Measurements from ENCODE around the gene NPW. TPM values are rescaled to one million over a fixed set of nuclear protein-coding genes. Genes with fewer than 3 reads are reported as not detected.

The NPW gene
- total RNA-seq, 1 donor from 2014 or later, result 0.17 TPM

DNA sequence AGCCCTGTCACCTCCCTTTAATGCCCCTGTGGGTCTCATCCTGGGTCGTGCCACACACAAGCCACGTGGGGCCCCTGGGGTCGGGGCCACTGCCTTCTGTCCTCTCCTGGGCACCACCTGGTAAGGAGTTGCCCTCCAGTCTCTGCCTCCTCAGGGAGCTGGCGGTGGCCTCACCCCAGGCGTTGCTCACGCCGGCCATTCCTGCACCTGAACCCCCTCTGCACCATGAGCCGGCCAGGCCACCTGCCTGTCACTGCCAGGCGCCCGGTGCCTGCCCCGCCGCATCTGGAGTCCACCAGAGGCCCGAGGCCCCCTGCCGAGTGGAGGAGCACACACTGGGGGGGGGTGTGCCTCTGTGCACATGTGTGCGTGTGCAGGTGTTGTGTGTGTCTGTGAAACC is 17.5 kb downstream of the NPW start:
- no peak for DNase-seq

DNA sequence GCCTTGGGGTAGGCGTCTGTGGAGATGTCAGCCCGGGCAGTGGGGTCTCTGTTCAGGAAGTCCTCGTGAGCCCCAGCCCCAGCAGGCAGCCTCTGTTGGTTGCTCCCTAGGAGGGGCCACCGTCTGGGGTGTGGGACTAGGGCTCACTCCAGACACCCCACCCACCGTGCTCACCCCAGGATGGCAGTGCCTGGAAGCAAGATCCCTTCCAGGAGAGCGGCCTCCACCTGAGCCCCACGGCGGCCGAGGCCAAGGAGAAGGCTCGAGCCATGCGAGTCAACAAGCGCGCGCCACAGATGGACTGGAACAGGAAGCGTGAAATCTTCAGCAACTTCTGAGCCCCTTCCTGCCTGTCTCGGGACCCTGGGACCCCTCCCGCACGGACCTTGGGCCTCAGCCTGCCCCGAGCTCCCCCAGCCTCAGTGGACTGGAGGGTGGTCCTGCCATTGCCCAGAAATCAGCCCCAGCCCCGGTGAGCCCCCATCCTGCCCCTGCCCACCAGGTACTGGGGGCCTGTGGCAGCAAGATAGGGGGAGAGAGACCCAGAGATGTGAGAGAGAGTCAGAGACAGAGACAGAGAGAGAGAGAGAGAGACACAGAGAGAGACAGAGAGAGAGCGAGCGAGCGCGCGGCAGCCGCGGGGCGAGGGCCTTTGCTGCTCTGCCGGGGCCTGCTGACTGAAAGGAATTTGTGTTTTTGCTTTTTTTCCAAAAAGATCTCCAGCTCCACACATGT is 18.2 kb downstream of the NPW start:
- DNase-seq, result no peak

DNA sequence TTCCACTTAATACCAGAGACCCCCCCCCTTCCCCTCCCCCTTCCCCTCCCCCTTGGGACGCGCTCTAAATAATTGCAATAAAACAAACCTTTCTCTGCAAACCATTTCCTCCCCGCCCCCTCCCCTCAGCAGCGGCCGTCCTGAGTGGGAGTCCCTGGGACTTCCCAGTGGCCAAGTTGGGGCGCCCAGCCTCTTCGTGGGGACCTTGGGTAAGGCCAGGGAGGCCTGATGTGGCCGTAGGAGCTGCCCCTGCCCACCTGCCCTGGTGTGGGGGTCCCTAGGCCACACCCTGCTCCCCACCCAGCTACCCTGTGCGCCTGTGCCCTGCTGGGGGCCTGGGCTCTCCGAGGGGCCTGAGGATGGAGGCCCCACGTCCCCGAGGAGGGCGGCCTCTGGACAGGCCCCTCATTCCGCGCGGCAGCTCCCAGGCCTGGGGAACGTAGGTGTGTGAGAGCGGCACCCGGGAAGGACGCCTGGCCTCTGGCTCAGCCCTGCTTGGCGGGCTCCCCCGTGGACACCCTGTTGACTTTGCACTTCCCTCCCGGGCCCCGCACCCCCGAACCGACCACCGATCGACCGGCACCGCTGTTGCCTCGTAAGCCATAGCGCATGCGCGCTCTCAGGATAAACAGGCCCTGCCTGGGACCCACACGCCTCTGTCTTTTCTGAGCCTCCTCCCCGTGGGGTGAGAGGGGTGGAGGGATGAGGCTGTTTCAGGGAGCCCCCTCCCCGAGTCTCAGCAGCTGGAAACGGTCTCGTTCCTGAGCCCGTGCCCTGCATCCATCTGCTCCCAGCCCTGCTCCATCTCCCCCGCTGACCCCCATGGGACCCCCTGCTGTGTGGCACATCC is 19.0 kb downstream of the NPW start:
- DNase-seq, result no peak

DNA sequence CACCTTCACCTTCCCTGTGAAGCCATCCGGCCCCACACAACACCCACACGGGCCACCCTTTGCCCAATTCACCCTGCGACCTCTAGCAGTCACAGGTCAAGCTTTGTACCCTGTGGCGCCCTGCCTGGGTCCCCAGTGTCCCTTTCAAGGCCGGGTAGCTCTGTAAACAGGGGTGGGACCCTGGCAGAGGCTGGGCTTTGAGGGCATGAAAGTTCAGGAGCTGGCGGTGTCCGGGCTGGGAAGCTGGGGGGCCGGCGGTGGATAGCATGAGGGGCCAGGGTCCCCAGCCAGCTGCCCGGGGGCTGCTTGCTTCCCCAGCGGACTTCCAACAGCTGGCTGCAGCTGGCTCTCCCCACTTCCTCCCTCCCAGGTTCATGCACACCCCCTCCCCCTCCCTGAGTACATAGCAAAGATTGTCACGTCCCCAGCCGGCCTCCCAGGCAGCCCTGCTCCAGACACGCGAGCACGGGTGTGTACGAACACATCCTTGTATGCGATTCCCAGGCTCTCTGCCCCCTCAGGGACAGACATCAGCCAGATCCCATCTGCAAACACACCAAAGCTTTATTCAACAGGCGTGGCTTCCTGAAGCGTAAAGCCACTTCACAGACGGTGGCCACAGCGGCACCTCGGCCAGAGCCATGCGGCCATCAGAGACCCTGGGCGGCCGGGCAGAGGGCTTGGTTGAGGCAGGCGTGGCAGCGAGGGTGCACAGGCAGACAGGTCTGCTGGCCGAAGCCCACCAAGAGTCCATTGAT is 19.9 kb downstream of the NPW start:
- DNase-seq, result no peak

DNA sequence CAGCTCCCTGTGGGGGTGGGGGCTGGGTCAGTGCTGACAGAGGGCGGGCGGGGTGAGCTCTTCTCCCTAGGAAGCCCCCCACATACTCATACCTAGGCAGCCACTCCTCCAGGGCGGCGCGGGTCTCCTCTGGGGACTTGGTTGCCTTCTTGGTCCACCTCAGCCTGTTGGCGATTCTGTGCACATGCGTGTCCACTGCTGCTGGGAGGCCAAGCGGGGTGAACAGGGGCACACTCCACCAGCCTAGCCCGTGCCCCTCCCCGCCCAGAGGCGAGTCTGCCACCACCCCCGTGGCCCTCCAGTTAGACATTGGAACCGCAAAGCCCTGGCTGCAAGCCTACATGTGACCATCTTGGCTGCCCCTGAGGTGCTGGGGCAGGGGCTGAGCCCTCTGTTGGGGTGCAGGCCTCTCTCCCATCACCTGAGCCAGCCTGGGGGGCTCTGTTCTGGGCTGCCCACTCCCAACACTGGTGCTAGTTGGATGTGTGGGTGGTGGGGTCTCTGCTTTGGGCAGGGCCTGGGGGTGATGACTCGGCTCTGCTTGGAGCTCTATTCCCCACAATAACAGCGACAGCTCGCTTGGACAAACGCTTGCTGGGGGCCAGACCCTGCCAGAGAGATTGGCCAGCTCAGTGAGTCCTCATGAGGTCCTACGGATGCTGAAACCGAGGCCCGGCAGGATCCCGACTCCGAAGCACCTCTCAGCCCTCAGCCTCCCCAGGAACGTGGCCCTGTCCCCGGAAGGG is 20.6 kb downstream of the NPW start:
- DNase-seq, result no peak

DNA sequence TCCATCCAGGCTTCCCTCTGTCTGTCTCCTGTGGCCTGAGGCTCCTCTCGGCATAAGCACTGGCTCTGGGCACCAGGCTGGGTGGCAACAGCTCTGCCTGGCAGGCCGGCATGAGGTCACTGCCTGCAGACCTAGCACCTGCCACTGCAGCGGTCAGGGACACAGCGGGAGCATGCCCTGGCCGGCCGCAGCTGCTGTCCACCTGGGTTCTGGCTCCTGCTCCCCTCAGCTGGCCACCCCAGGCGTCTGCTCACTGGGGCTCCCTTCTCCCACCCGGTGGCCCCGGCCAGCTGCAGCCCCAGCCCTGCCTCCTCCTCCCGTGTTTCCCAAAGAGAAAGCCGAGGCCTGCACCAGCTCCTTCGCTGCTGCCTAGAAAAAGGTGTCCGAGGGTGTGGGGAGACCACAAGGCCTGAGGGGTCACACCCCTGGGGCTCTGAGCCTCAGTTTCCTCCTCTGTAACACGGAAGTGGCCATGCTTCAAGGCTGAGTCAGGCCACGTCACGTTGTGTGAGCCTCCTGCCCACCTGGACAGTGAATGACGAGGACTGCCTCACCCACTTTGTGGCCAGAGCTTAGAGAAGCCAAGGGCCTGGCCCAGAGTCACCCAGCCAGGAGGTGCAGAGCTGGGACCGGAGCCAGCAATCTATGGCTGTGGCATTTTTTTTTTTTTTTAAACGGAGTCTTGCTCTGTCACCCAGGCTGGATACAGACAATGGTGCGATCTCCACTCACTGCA is 21.4 kb downstream of the NPW start:
- DNase-seq, result no peak

DNA sequence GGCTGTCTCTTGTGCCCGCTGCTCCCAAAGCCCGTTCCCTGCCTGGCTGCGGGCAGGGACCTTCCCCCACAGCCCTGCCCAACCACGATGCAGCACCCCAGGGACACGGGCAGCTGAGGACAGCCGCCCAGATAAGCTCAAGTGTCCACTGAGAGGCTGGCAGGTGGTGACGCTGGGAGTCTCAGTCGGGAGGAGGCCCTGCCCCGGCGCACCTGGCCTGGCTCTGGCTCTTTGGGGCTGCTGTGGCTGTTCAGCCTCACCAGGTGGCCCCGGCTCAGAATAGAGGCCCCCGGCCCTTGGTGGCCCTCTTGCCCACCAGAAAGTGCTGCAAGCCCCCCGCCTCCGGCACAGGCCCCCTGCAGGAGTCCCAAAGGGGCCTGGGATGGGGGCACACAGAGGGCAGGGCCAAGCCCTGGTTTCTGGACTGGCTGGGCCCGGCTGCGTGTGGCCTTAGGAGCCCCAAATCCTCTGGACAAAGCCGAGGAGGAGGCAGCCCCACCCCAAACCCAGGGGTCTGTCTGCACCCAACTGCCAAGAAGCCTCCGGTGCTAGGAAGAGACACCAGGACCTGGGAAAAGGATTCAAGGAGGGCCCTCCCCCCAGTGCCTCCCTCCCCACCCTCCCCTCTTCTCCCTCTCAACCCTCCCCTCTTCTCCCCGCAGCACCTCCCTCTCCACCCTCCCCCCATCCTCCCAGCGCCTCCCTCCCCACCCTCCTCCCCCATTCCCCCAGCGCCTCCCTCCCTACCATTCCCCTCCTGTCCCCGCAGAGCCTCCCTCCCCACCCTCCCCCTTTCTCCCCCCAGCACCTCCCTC is 22.8 kb downstream of the NPW start:
- DNase-seq, result no peak

DNA sequence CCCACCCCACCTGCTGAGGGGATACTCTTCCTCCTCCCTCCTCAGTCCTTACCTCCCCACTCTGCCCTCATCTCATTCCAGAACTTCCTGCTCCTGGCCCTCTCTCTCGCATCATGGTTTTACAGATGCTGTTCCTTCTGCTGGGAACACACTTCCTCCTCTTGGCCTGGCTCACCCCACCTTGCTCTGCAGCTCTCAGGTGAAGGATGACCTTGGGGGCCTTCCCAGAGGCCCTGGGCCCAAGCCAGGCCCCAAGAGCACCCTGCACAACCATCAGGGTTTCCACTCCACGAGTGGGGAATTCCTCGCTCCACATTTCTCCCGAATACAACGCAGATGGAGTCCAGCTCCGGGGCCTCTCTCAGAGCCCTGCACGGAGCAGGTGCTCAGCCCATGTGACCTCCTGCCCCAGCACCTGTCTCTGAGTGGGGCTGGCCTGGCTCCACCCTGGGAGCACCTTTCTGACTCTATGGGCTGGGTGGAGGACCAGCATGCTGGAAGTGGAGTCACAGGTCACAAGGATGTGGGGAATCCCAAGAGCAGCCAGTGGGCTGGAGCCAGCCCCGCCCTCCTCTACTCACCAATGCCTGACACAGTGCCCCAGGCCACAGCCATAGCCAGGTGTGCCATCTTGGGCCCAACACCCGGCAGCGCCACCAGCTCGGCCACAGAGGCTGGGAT is 23.5 kb downstream of the NPW start:
- DNase-seq, result no peak

DNA sequence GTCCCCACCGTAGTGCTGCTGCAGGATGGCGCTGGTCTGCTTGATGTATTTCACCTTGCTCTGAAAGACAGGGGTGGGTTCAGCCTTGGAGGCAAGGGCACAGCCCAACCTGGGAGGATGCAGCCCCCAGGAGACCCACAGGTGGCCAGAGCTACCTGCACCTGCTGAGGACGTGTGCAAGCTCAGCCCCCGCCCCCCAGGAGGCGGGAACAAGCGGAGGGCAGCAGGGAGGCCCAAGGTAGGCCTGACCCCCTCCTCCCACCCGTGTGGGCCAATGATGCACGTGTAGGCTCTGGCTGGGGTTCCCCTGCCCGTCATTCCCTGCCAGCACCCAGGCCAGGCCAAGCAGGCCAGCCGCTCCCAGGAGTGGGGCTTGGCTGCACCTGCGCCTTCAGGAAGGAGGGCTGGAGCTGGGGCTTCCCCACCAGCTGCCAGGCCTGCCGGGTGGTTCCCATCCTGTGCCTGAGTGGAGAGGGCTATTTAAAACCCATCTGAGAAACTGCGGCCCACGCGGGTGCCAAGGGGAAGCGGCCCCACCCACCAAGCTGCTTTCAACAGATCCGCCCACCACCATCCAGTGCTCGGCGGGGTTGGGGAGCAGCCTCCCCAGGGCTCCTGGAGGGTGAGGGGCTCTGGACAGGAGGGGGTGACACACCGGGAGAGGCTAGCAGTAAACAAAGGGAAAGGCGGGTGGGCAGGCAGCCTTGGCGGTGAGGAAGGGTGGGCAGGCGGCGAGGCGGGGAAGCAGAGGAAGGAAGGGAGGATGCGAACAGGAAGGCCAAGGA is 24.3 kb downstream of the NPW start:
- peak; percentile 75 for DNase-seq

DNA sequence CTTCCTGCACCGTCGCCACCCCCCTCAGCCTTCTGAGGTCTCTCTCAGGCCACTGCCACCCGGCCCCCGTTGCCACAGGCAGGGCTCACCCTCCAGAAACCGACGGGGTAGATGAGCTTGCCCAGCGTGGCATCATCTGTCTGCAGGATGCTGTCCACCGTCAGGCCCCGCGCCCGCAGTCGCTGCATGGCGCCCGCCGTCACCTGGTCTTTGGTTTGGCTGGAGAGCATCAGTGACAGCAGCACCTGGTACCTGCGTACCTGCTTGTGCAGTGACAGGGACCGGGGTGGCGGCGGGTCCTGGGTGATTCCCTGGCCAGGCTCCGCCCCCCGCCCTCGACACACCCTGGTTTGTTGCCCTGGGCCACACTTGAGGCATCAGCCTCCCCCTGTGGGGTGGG is 25.0 kb downstream of the NPW start:
- no peak for DNase-seq

DNA sequence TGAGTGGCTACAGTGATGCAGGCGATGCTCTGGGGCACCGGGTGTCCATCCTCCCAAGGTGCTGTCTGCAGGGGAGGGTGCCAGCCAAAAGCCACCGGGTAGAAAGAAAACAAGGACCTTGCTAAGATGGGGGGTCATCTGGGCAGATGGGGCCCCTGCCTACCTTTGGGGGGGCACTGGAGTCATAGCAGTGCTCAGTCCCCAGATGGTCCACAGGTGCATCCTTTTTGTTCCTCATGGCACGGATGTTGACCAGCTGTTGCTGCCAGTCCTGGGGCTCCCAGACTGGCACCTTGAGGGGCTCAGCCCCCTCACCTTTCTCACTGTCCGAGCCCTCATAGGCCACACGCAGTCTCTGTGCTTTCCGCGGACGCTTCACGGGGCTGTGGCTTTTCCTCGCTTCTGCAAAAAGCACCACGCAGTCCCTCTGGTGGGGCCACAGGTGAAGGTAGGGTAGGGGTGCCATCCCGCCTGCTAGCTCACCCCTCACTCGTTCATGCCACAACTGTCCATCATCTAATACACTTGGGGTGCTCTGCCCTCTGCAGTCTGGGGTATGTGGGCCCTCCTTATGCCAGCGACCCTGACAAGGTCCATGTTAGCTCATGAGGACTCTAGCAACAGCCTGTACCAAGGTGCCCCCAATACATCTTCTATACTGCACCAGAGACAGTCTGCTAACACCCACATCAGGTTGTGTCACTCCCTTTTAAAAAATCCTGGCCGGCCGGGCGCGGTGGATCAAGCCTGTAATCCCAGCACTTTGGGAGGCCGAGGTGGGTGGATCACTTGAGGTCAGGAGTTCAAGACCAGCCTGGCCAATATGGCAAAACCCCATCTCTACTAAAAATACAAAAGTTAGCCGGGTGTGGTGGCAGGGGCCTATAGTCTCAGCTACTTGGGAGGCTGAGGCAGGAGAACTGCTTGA is 26.6 kb downstream of the NPW start:
- no peak for DNase-seq

DNA sequence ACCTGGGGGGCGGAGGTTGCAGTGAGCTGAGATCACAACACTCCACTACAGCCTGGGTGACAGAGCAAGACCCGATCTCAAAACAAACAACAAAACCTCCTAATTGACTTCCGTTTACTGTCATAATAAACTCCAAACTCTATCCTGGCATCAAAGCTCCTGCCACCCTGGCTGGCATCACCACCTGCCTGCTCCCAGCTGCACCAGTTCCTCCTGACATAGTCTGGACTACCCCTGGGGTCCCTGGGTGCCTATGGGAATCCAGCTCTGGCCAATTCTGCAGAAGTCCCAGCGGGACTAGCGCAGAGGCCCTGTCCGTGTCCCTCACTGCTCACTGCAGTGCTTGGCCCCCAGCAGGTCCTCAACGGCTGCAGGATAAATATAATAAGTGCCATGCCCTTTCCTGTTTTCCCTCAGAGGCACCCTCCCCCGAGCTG is 27.3 kb downstream of the NPW start:
- DNase-seq, result no peak

DNA sequence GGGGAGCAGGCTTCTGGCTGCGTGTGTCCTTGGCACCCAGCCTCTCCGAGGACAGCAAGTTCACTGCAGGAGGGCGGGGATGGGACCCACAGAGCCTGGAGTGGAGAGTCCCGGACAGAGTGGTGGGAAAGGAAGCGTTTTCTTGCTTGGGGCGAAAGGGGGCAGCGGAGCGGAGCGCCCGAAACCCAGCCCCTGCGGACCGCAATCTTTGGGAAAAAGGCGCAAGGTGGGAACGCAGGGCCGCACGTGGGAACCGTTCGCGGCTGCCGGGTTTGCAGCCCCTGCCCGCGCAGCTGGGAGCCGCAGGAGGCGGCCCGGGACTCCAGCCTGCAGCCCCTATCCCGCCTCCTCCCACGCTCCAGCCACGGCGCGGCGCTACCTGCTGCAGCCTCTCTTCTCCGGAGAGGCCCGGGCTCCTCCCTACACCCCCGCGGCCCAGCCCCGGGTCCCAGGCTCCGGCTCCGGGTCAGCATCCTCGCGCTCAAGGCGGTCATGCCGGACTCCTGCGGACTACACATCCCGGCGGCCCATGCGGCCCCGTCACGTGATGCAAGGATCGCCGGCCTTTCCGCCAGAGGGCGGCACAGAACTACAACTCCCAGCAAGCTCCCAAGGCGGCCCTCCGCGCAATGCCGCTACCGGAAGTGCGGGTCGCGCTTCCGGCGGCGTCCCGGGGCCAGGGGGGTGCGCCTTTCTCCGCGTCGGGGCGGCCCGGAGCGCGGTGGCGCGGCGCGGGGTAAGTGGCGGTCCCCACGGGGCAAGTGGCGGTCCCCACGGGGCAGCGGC is 27.9 kb downstream of the NPW start, which contains the start of the genes NTHL1 and TSC2:
Gene NTHL1, minus strand, starts transcription at position 505 of the 786 bp plus-strand sequence. Its CDS starts 11 bp downstream, at position 494.
Gene TSC2, plus strand, starts transcription at position 656 of the 786 bp plus-strand sequence. CDS start 631 bp downstream, outside the sequence.
- DNase-seq, result peak; percentile 97

DNA sequence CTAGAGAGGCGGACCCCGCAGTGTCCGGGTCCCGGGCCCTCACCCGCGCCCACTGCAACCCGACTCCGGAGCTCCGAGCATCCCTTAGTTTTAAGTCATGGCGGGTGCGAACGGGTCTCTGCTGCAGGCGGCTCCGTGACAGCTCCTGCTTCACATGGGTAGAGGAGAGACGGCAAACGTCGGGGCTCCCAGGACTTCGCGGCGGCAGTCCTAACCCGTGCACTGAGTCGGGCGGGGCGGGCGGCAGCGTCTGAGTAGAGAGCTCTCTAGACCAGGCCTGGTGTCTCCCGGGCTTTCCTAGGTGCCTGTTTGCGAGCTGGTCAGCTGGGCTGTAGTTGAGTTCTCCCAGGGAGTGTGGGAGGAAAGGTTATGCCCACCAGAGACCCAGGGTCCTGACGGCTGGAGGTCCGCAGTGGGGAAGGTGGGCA is 28.5 kb downstream of the NPW start:
- peak; percentile 37 for DNase-seq

DNA sequence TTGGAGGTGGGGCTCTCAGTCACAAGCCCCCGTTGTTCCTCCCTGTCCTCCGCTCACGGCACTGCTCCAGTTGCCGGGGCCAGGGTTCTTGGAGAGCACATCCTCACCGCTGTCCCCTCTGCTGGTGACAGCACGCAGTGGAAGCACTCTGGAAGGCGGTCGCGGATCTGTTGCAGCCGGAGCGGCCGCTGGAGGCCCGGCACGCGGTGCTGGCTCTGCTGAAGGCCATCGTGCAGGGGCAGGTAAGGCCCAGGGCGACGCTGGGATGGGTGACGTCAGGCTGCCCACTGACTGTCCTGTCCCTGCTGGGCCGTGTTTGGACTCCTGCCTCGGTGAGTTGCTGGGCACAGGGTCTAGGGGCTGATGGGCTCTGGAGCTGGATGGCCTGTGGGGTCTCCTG is 33.6 kb downstream of the NPW start:
- DNase-seq, result no peak

DNA sequence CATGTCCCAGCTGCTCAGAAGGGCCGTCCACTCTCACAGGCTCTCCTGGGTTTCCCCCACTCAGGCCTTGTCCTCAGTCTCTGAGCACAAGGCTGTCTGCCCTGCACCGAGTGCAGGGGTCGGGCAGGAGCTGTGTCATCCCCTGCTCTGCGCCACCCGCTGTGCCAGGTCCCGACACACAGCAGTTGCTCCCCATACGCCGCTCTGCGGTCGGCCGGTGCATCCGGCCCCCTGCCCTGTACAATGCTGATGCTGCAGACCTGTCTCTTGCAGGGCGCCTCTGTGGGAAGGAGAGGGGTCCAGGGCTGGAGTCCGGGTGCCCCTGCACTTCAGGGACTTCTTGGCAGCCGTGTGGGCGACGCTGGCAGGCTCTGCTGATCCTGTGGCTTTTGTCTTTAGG is 34.3 kb downstream of the NPW start:
- no peak for DNase-seq
